Ectodermal cell (in vitro differentiated cells): ENCODE data around the gene SULF2.

ENCODE experiments used
- H3K27ac ChIP-seq: 2 replicates; pipeline ENCODE4 v1.7.0; 2013; ENCODE audit warnings: mild to moderate bottlenecking, low read depth, low read length; ENCODE audit not compliant: insufficient read depth, poor library complexity, severe bottlenecking
- H3K27me3 ChIP-seq: 2 replicates; pipeline ENCODE4 v1.7.0; 2013; ENCODE audit warnings: mild to moderate bottlenecking, low read length; ENCODE audit not compliant: insufficient read depth, control insufficient read depth, poor library complexity, severe bottlenecking
- H3K36me3 ChIP-seq: one replicate; pipeline ENCODE4 v1.7.0; 2013; ENCODE audit warnings: low read length; ENCODE audit not compliant: control insufficient read depth, insufficient read depth
- H3K4me1 ChIP-seq: one replicate; pipeline ENCODE4 v1.7.0; 2013; ENCODE audit warnings: low read length; ENCODE audit not compliant: control insufficient read depth, insufficient read depth
- H3K4me3 ChIP-seq: 2 replicates; pipeline ENCODE4 v1.7.0; 2013; ENCODE audit warnings: low read depth, low read length, control low read depth; ENCODE audit not compliant: insufficient read depth
- H3K9me3 ChIP-seq: 2 replicates; pipeline ENCODE4 v1.7.0; 2013; ENCODE audit warnings: mild to moderate bottlenecking, low read length, moderate library complexity; ENCODE audit not compliant: control insufficient read depth
- WGBS, 2 experiments: methylation state at CpG; one replicate each; pipeline ENCODE4 v1.1.7; 2013; ENCODE audit warnings: missing lambda C conversion rate in 2 of 2; 5-methylcytosine and 5-hydroxymethylcytosine counted together

Gene SULF2

GRCh38 chr20:47631078-47631477 lies 154.2 kb downstream of the SULF2 start:
- Histone ChIP-seq H3K4me1 (no peaks in the 10 kb centered on the region), H3K9me3 (no peaks in the 10 kb centered on the region), H3K27me3 (no peaks in the 10 kb centered on the region), H3K4me3 (no peak overlapping the region), H3K36me3 (peaks cover 7% of the 10 kb centered on the region), H3K27ac (no peak overlapping the region)

- Histone ChIP-seq H3K27ac (no peak overlapping the region), H3K27me3 (no peaks in the 10 kb centered on the region), H3K4me3 (no peak overlapping the region), H3K9me3 (no peaks in the 10 kb centered on the region), H3K36me3 (peaks cover 3% of the 10 kb centered on the region), H3K4me1 (no peaks in the 10 kb centered on the region)
- WGBS, 2 experiments: 92 to 97% methylated on average over 2 of the region's 2 CpGs
Observed at GRCh38 chr20:47629907-47630306, 155.4 kb downstream of the SULF2 start.

GRCh38 chr20:47627540-47627939 lies 157.7 kb downstream of the SULF2 start:
- H3K27ac ChIP-seq: no peak overlapping the region
- 97 to 98% methylated on average over 4 of the region's 4 CpGs for WGBS, 2 experiments

GRCh38 chr20:47623206-47623605 lies 162.1 kb downstream of the SULF2 start:
- peaks cover 5% of the 10 kb centered on the region for H3K36me3 ChIP-seq
- H3K4me1 ChIP-seq: no peaks in the 10 kb centered on the region
- no peak overlapping the region for H3K27ac ChIP-seq
- H3K9me3 ChIP-seq: no peaks in the 10 kb centered on the region
- no peak overlapping the region for H3K4me3 ChIP-seq
- H3K27me3 ChIP-seq: no peaks in the 10 kb centered on the region
- WGBS, 2 experiments: 93 to 98% methylated on average over 2 of the region's 2 CpGs

More at GRCh38 chr20:47627540-47627939, 157.7 kb downstream of the SULF2 start:
- H3K4me1 ChIP-seq: no peaks in the 10 kb centered on the region
- H3K27me3 ChIP-seq: no peaks in the 10 kb centered on the region
- no peaks in the 10 kb centered on the region for H3K9me3 ChIP-seq
- H3K36me3 ChIP-seq: peaks cover 5% of the 10 kb centered on the region
- H3K4me3 ChIP-seq: no peak overlapping the region

- Histone ChIP-seq H3K27ac (no peak overlapping the region), H3K27me3 (no peaks in the 10 kb centered on the region), H3K9me3 (no peaks in the 10 kb centered on the region), H3K4me3 (no peak overlapping the region), H3K36me3 (peaks cover 5% of the 10 kb centered on the region), H3K4me1 (no peaks in the 10 kb centered on the region)
- WGBS, 2 experiments: 95 to 97% methylated on average over 9 of the region's 9 CpGs
Observed at GRCh38 chr20:47622118-47622665, 163.1 kb downstream of the SULF2 start.

- Histone ChIP-seq H3K27ac (no peak overlapping the region), H3K4me3 (no peak overlapping the region), H3K9me3 (no peaks in the 10 kb centered on the region), H3K36me3 (peaks cover 2% of the 10 kb centered on the region), H3K27me3 (no peaks in the 10 kb centered on the region), H3K4me1 (no peaks in the 10 kb centered on the region)
- 68 to 82% methylated on average over 8 of the region's 8 CpGs for WGBS, 2 experiments
Observed at GRCh38 chr20:47620808-47621805, 164.2 kb downstream of the SULF2 start.

GRCh38 chr20:47618479-47618878 lies 166.8 kb downstream of the SULF2 start:
- Histone ChIP-seq H3K4me1 (no peaks in the 10 kb centered on the region), H3K27ac (no peak overlapping the region), H3K4me3 (no peak overlapping the region), H3K36me3 (peaks cover 2% of the 10 kb centered on the region), H3K27me3 (no peaks in the 10 kb centered on the region), H3K9me3 (no peaks in the 10 kb centered on the region)
- WGBS, 2 experiments: 92 to 96% methylated on average over 5 to 6 of the region's 6 CpGs

GRCh38 chr20:47614703-47615309 lies 170.5 kb downstream of the SULF2 start:
- no peak overlapping the region for H3K27ac ChIP-seq
- no peaks in the 10 kb centered on the region for H3K36me3 ChIP-seq
- H3K4me1 ChIP-seq: no peaks in the 10 kb centered on the region
- no peaks in the 10 kb centered on the region for H3K9me3 ChIP-seq
- H3K4me3 ChIP-seq: no peak overlapping the region
- 95 to 97% methylated on average over 2 of the region's 2 CpGs for WGBS, 2 experiments
- H3K27me3 ChIP-seq: no peaks in the 10 kb centered on the region

- H3K9me3 ChIP-seq: no peaks in the 10 kb centered on the region
- no peaks in the 10 kb centered on the region for H3K4me1 ChIP-seq
- no peaks in the 10 kb centered on the region for H3K27me3 ChIP-seq
- WGBS, 2 experiments: 94 to 96% methylated on average over 1 of the region's 2 CpGs
- H3K27ac ChIP-seq: no peak overlapping the region
- H3K4me3 ChIP-seq: no peak overlapping the region
- H3K36me3 ChIP-seq: no peaks in the 10 kb centered on the region
Observed at GRCh38 chr20:47612670-47613069, 172.6 kb downstream of the SULF2 start.

- H3K36me3 ChIP-seq: no peaks in the 10 kb centered on the region
- 95 to 97% methylated on average over 9 of the region's 9 CpGs for WGBS, 2 experiments
- H3K4me1 ChIP-seq: no peaks in the 10 kb centered on the region
- H3K27ac ChIP-seq: no peak overlapping the region
- no peaks in the 10 kb centered on the region for H3K27me3 ChIP-seq
- no peaks in the 10 kb centered on the region for H3K9me3 ChIP-seq
- H3K4me3 ChIP-seq: no peak overlapping the region
Observed at GRCh38 chr20:47611785-47612184, 173.5 kb downstream of the SULF2 start.
